Measurements from ENCODE around the gene APCDD1. TPM values are rescaled to one million over a fixed set of nuclear protein-coding genes. Genes with fewer than 3 reads are reported as not detected.

APCDD1 gene
- total and polyA plus RNA-seq, 2 of the 8 experiments (the other 6 are each of a cell fraction or from before 2014, with no cell fraction given): 2.6 to 3.6 TPM

DNA sequence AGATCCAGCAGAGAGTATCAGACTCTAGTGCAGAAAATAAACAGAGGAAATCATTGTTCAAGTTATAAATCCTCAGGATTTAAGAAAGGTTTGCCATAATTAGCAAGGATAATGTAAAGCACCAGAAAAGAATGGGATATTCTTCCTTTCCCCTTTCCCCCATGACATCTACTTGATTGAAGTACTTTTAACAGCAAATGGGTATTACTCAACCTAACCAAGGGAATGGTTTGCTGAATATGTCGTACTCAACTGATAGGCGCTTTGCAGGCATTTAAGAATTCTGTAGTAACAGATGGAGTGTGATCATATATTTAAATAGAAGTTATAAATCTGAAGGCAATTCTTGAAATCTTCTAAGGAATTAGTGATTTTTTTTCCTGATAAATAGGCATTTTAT, 2.7 kb downstream of the APCDD1 start:
- 92% methylated on average over 2 of the region's 2 CpGs; no CpG with 5 or more reads in 1 of the 2 experiments for WGBS, 2 experiments (ENCODE audit: extremely low coverage in 1 of 2, insufficient coverage in 1 of 2, insufficient read length in 1 of 2, insufficient replicate concordance in 2 of 2, low coverage in 1 of 2, low lambda C conversion rate in 2 of 2, missing lambda C conversion rate in 1 of 2)
- Histone ChIP-seq H3K27me3 (replicated peaks in 1 of 4; ENCODE audit: control insufficient read depth in 3 of 4, extremely low read depth in 1 of 4, insufficient read depth in 3 of 4, low read length in 3 of 4) (peaks cover 5 to 25% (median 19%) of the 10 kb centered on the region in 4 experiments; a peak in 6 of 7 replicates), H3K56ac (replicated peaks; ENCODE audit: insufficient read length, low read depth, low read length) (no peak overlapping the region), H2BK12ac (ENCODE audit: low read depth, low read length) (no peak overlapping the region), H3K36me3 (ENCODE audit: control insufficient read depth in 2 of 4, insufficient read depth in 4 of 4, low read length in 3 of 4) (no peaks in the 10 kb centered on the region), H3K23ac (ENCODE audit: insufficient read length) (no peak overlapping the region), H2AK5ac (ENCODE audit: low read depth, low read length) (no peak overlapping the region), H3K9me3 (ENCODE audit: insufficient read depth in 2 of 2, low read depth in 1 of 2, low read length in 1 of 2) (no peaks in the 10 kb centered on the region), H3K4me2 (ENCODE audit: insufficient read depth in 1 of 2, low read depth in 2 of 2, low read length in 2 of 2) (no peak overlapping the region), H3K23me2 (ENCODE audit: low read depth, low read length) (peaks cover 7% of the 10 kb centered on the region; the same call in 1 of the 2 replicates), H3K4me3 (ENCODE audit: extremely low read depth in 1 of 4, insufficient read depth in 2 of 4, low read depth in 3 of 4, low read length in 4 of 4) (no peak overlapping the region), H3K18ac (ENCODE audit: extremely low read depth, low read length) (no peak overlapping the region), H3K14ac (ENCODE audit: insufficient read length) (no peak overlapping the region), H4K20me1 (replicated peaks in 1 of 2; ENCODE audit: control insufficient read depth in 1 of 2, insufficient read depth in 2 of 2, low read length in 2 of 2) (peaks cover 0 to 2% of the 10 kb centered on the region in 2 experiments), H3K79me1 (ENCODE audit: low read depth, low read length) (no peaks in the 10 kb centered on the region), H3K4ac (replicated peaks; ENCODE audit: insufficient read length, low read depth, low read length) (no peak overlapping the region), H2BK120ac (replicated peaks; ENCODE audit: low read depth, low read length) (no peak overlapping the region), H2BK15ac (ENCODE audit: low read length) (no peak overlapping the region), H4K5ac (ENCODE audit: insufficient read length, low read depth, low read length) (no peak overlapping the region), H2BK20ac (ENCODE audit: low read length) (no peak overlapping the region), H3K4me1 (replicated peaks in 1 of 4; ENCODE audit: control insufficient read depth in 3 of 4, insufficient read depth in 4 of 4, low read length in 3 of 4) (peaks cover 0 to 11% (median 5%) of the 10 kb centered on the region in 4 experiments; a peak in 6 of 7 replicates), H2AFZ (ENCODE audit: low read length) (no peak overlapping the region), H3K27ac (ENCODE audit: low read depth, low read length) (no peak overlapping the region), H3K79me2 (ENCODE audit: control insufficient read depth in 1 of 2, insufficient read depth in 2 of 2, low read length in 2 of 2) (no peaks in the 10 kb centered on the region), H4K91ac (replicated peaks; ENCODE audit: insufficient read length, low read length) (no peak overlapping the region), H2BK5ac (ENCODE audit: low read depth, low read length) (no peak overlapping the region), H3K9ac (replicated peaks in 1 of 4; ENCODE audit: extremely low read depth in 1 of 4, low read depth in 3 of 4, low read length in 3 of 4) (no peak overlapping the region), H4K8ac (ENCODE audit: extremely low read depth, insufficient read depth, low read length) (no peak overlapping the region)
- TF ChIP-seq CREB1 (IDR thresholded peaks at IDR 0.05): no peak
- no peak for DNase-seq (ENCODE audit: low read depth in 1 of 2, low spot score in 2 of 2)
- ChIA-PET POLR2A (ENCODE audit: partially characterized antibody) (no interaction called here), CTCF (ENCODE audit: partially characterized antibody) (no interaction called here)
- FAIRE-seq: no peak

Data from H1 (cell line).